Colonic mucosa (tissue), 4 donors: ENCODE results near the gene CHADL. TPM values are rescaled to one million over a fixed set of nuclear protein-coding genes. Genes with fewer than 3 reads are reported as not detected.

Source experiments
- DNase-seq: peaks from one replicate; pipeline ENCODE4 v3.0.0-alpha.2; 2020
- H3K27ac ChIP-seq: fragments of 200-600 bp; one replicate; pipeline ENCODE4 v1.8.0; 2021
- H3K27me3 ChIP-seq: fragments of 200-600 bp; one replicate; pipeline ENCODE4 v1.8.0; 2021
- H3K36me3 ChIP-seq: fragments of 200-600 bp; one replicate; pipeline ENCODE4 v1.8.0; 2021
- H3K4me1 ChIP-seq: fragments of 200-600 bp; one replicate; pipeline ENCODE4 v1.8.0; 2021; ENCODE audit warnings: mild to moderate bottlenecking
- H3K4me3 ChIP-seq: fragments of 200-600 bp; one replicate; pipeline ENCODE4 v1.8.0; 2021
- H3K9ac ChIP-seq, 2 donors: one replicate each; pipeline ENCODE4 v1.7.0; 2013; ENCODE audit warnings: control low read depth in 2 of 2, low read depth in 2 of 2, low read length in 2 of 2
- H3K9me3 ChIP-seq: fragments of 200-600 bp; one replicate; pipeline ENCODE4 v1.8.0; 2021
- CTCF ChIP-seq: fragments of 200-600 bp; IDR thresholded peaks from one replicate; pipeline ENCODE4 v1.8.0; 2022; ENCODE audit warnings: antibody characterized with exemption, mild to moderate bottlenecking
- intact Hi-C: fragments of 100-400 bp; cut with DNase I; formaldehyde crosslinking; loops from one replicate; pipeline ENCODE4 v1.14.1; 2022
- total RNA-seq, 2 donors: library from RNA; stranded (reverse); fragmentation: NEBNext Ultra II Directional in 1 of 2; extraction: Animal tissue kit (Norgen Biotek cat#: 25700) in 1 of 2; gene quantifications; one replicate each; pipeline ENCODE4 v1.2.1, GENCODE V29; 2021
- donor health status: healthy.
- donor health status: DM: no; HTN: no; CAD: no.
- donor health status: DM: no; HTN: no; CAD: no.

CHADL gene
- total RNA-seq, 2 donors from 2014 or later, result 0.62 to 1.8 TPM

DNA sequence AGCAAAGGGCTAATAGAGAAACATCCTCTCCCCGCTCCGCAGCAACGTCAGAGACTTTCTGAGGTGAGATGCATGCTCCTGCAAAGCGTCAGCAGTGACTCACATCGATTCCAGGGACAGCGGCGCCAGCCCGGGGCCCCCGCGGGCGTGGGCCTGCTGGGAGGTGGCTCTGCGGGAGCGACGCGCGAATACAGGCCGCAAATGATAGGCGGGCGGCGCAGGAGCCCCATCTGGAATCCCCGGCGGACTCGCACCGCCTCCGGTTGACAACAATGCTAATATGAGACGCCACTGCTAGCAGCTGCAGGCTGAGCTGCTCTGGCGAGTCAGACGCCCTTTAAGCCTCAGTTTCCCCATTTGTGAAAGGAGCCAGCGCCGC lies 44.7 kb upstream of the CHADL start:
- H3K36me3 ChIP-seq, result peaks cover under 1% of the 10 kb centered on the region
- H3K9me3 ChIP-seq, result no peaks in the 10 kb centered on the region
- peak overlapping the region; percentile 82 for H3K27ac ChIP-seq
- intact Hi-C loops, result loop anchor here (5.0 kb wide), 1 partner anchor 162 kb away; the partner anchor contains the start of gene TOB2
- H3K4me1 ChIP-seq, result peaks cover 4% of the 10 kb centered on the region
- peak; percentile 53 for DNase-seq
- no peaks in the 10 kb centered on the region for H3K27me3 ChIP-seq
- peak overlapping the region; percentile 64 to 79 for H3K9ac ChIP-seq
- peak overlapping the region; percentile 93 for H3K4me3 ChIP-seq
- no peak for TF ChIP-seq CTCF

GRCh38 chr22:41284465-41284864 lies 43.7 kb upstream of the CHADL start:
- TF ChIP-seq CTCF, result no peak
- intact Hi-C loops, result no loop called here
- Histone ChIP-seq H3K27ac (no peak overlapping the region), H3K4me3 (no peak overlapping the region), H3K36me3 (peaks cover 6% of the 10 kb centered on the region), H3K4me1 (peaks cover 4% of the 10 kb centered on the region), H3K9me3 (no peaks in the 10 kb centered on the region), H3K9ac (no peak overlapping the region), H3K27me3 (no peaks in the 10 kb centered on the region)
- DNase-seq, result no peak

DNA sequence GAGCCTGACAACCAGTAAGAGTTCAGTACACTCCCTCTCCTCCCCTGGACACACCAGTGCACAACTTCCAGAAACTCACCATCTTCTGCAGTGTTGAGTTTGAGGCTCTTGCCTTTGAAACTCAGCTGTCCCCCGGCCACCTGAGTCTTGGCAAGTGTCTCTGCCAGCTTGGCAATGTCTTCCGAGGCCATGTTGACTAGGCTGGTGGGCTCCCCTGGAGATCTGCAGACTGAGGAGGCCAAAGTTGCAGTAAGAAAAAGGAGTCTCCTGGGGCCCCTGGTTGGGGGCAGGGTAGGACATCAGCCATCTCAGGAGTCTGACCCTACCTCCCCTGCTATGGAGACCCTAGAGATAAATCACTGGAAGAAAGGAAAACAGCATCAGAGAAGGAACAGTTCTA lies 40.1 kb upstream of the CHADL start:
- H3K27ac ChIP-seq, result no peak overlapping the region
- intact Hi-C loops, result no loop called here
- TF ChIP-seq CTCF, result no peak
- DNase-seq, result no peak
- H3K4me1 ChIP-seq, result peaks cover 4% of the 10 kb centered on the region
- H3K36me3 ChIP-seq, result peaks cover 13% of the 10 kb centered on the region
- no peak overlapping the region for H3K4me3 ChIP-seq
- H3K9ac ChIP-seq, result no peak overlapping the region
- H3K27me3 ChIP-seq, result no peaks in the 10 kb centered on the region
- no peaks in the 10 kb centered on the region for H3K9me3 ChIP-seq

DNA sequence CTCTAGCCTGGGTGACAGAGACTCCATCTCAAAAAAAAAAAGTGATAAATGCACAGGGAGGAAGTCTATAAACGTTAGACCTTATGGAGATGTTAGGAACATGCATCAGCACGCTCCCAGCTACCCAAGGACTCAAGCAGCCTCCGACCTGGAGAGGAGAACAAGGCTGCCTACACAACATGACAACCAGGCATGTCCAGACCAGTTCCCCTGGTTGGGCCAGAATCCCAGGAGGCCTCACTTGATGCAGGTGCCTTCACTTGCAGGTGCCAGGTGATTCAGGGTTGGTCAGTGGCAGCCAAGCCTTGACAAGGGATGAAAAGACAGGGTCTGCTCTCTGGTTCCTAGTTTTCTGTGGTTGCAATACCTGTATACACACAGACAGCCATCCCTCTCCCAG lies 39.3 kb upstream of the CHADL start:
- intact Hi-C loops, result no loop called here
- Histone ChIP-seq H3K27me3 (no peaks in the 10 kb centered on the region), H3K9me3 (no peaks in the 10 kb centered on the region), H3K9ac (no peak overlapping the region), H3K4me3 (no peak overlapping the region), H3K36me3 (peaks cover 13% of the 10 kb centered on the region), H3K27ac (no peak overlapping the region), H3K4me1 (peaks cover 4% of the 10 kb centered on the region)
- TF ChIP-seq CTCF, result no peak
- DNase-seq, result no peak

- intact Hi-C loops, result no loop called here
- Histone ChIP-seq H3K27ac (no peak overlapping the region), H3K4me3 (no peak overlapping the region), H3K9ac (no peak overlapping the region), H3K4me1 (no peaks in the 10 kb centered on the region), H3K27me3 (no peaks in the 10 kb centered on the region), H3K9me3 (no peaks in the 10 kb centered on the region), H3K36me3 (peaks cover 7% of the 10 kb centered on the region)
- no peak for DNase-seq
- no peak for TF ChIP-seq CTCF
Measured at GRCh38 chr22:41274856-41275255, 34.1 kb upstream of the CHADL start.

- TF ChIP-seq CTCF, result no peak
- Histone ChIP-seq H3K27ac (no peak overlapping the region), H3K4me3 (no peak overlapping the region), H3K4me1 (no peaks in the 10 kb centered on the region), H3K9me3 (no peaks in the 10 kb centered on the region), H3K36me3 (peaks cover 7% of the 10 kb centered on the region), H3K27me3 (no peaks in the 10 kb centered on the region), H3K9ac (no peak overlapping the region)
- intact Hi-C loops, result no loop called here
- no peak for DNase-seq
Measured at GRCh38 chr22:41273128-41273527, 32.4 kb upstream of the CHADL start.
